Hepatocyte (in vitro differentiated cells): Measurements from ENCODE around the gene LRRC43.

Experiments
- CTCF ChIP-seq: fragments of 200-600 bp; sonication (generic); IDR thresholded peaks from 2 replicates; pipeline ENCODE4 v1.5.1; 2016; ENCODE audit warnings: antibody characterized with exemption, mild to moderate bottlenecking; ENCODE audit not compliant: poor library complexity
- EZH2 ChIP-seq: fragments of 200-600 bp; sonication (generic); IDR thresholded peaks from 2 replicates; pipeline ENCODE4 v1.6.1; 2016; ENCODE audit warnings: antibody characterized with exemption, mild to moderate bottlenecking, borderline replicate concordance

GRCh38 chr12:122158700-122159285, 24.1 kb upstream of the LRRC43 start:
- no peak for TF ChIP-seq CTCF
- TF ChIP-seq EZH2: no peak
